Activated gamma-delta T cell treated with Interleukin-2 at 50 U/mL for 16 hours (primary cell): ENCODE results near the gene ZNF536.
"Not testable (repeated sequence)": the region's sequence is repeated elsewhere in the genome, so short reads cannot be mapped to it uniquely, and the experiment has no call there.

Experiments used
- DNase-seq: peaks from one replicate; pipeline ENCODE4 v3.0.0-alpha.2; 2020

Gene ZNF536

GRCh38 chr19:30391554-30392551, 19.7 kb downstream of the ZNF536 start:
- no peak for DNase-seq

- no peak for DNase-seq
These were observed 20.9 kb downstream of the ZNF536 start for GRCh38 chr19:30393046-30393445.

GRCh38 chr19:30393729-30394480, 21.7 kb downstream of the ZNF536 start:
- DNase-seq = no peak

GRCh38 chr19:30394481-30395151, 22.4 kb downstream of the ZNF536 start:
- DNase-seq = no peak

- DNase-seq = no peak
These were observed 23.1 kb downstream of the ZNF536 start for GRCh38 chr19:30395283-30395682.

- not testable (repeated sequence) for DNase-seq
These were observed 26.4 kb downstream of the ZNF536 start for GRCh38 chr19:30398539-30398938.

GRCh38 chr19:30401956-30402355, 29.8 kb downstream of the ZNF536 start:
- DNase-seq = no peak

- no peak for DNase-seq
These were observed 30.4 kb downstream of the ZNF536 start for GRCh38 chr19:30402436-30403202.

GRCh38 chr19:30403203-30403985, 31.2 kb downstream of the ZNF536 start:
- DNase-seq = no peak

GRCh38 chr19:30406220-30407067, 34.3 kb downstream of the ZNF536 start:
- no peak for DNase-seq

GRCh38 chr19:30407068-30407709, 35.0 kb downstream of the ZNF536 start:
- no peak for DNase-seq

GRCh38 chr19:30408734-30409301, 36.6 kb downstream of the ZNF536 start:
- no peak for DNase-seq

- no peak for DNase-seq
These were observed 39.5 kb downstream of the ZNF536 start for GRCh38 chr19:30411714-30412113.

- DNase-seq = no peak
These were observed 44.2 kb downstream of the ZNF536 start for GRCh38 chr19:30416375-30416774.

GRCh38 chr19:30417166-30417565, 45.0 kb downstream of the ZNF536 start:
- DNase-seq = not testable (repeated sequence)

GRCh38 chr19:30419568-30420180, 47.5 kb downstream of the ZNF536 start:
- DNase-seq = no peak

- DNase-seq = no peak
These were observed 48.1 kb downstream of the ZNF536 start for GRCh38 chr19:30420316-30420715.

- DNase-seq = no peak
These were observed 48.7 kb downstream of the ZNF536 start for GRCh38 chr19:30420881-30421280.

GRCh38 chr19:30421571-30421970, 49.4 kb downstream of the ZNF536 start:
- DNase-seq = no peak
